ENCODE measurements around the gene LGALSL. TPM values are rescaled to one million over a fixed set of nuclear protein-coding genes. Genes with fewer than 3 reads are reported as not detected.

LGALSL gene
- total and polyA plus RNA-seq, 9 of the 15 experiments (the other 6 are each of a cell fraction or from before 2014, with no cell fraction given), result 0.04 to 0.29 (median 0.14) TPM; not detected in 3

- TF ChIP-seq CBFB (CRISPR knock-in tag; IDR thresholded peaks at IDR 0.05) (no peak), THAP12 (CRISPR knock-in tag; IDR thresholded peaks at IDR 0.05) (no peak), ZNF212 (CRISPR knock-in tag; IDR thresholded peaks at IDR 0.05) (no peak)
Observed at GRCh38 chr2:64504774-64505720, 51.1 kb downstream of the LGALSL start (continued).

- Histone ChIP-seq H3K4me2 (ENCODE audit: insufficient read depth, low read length) (no peak overlapping the region), H3K27me3 (ENCODE audit: control insufficient read depth in 2 of 2, insufficient read depth in 2 of 2, low read length in 2 of 2) (peaks cover 17 to 36% of the 10 kb centered on the region in 2 experiments), H3K27ac (ENCODE audit: extremely low read depth, low read depth, low read length) (no peak overlapping the region), H3K79me2 (ENCODE audit: control insufficient read depth, insufficient read depth, low read length) (no peaks in the 10 kb centered on the region), H3K9ac (ENCODE audit: insufficient read depth in 1 of 2, low read depth in 2 of 2, low read length in 2 of 2) (no peak overlapping the region), H4K20me1 (replicated peaks; ENCODE audit: control insufficient read depth, insufficient read depth, low read length) (no peaks in the 10 kb centered on the region), H3K9me1 (ENCODE audit: control insufficient read depth, insufficient read depth, low read length) (no peaks in the 10 kb centered on the region), H3K9me3 (replicated peaks; ENCODE audit: control insufficient read depth, insufficient read depth, low read depth, low read length) (no peaks in the 10 kb centered on the region), H3K4me3 (no peak overlapping the region), H3K36me3 (ENCODE audit: control insufficient read depth, insufficient read depth, low read length) (no peaks in the 10 kb centered on the region), H2AFZ (ENCODE audit: low read depth, low read length) (no peak overlapping the region), H3K4me1 (replicated peaks in 1 of 2; ENCODE audit: control insufficient read depth in 2 of 2, insufficient read depth in 2 of 2, low read length in 2 of 2) (no peaks in the 10 kb centered on the region)
- CTCF ChIA-PET (ENCODE audit: low intra/inter-chr PET ratio), result no interaction called here
- DNase-seq (ENCODE audit: extremely low read depth in 1 of 4, low spot score in 3 of 4), result no peak
- 0% methylated on average over 2 of the region's 2 CpGs for WGBS (ENCODE audit: insufficient coverage, low coverage, missing lambda C conversion rate)
- POLR2A ChIA-PET, result no interaction called here
- ATAC-seq, result no peak
- intact Hi-C loops (cut with micrococcal nuclease), result no loop called here
- in situ Hi-C loops (cut with MboI), result no loop called here
- BruUV-seq (replicated peaks), result no TSS peak
- no peak for FAIRE-seq
- TF ChIP-seq ZNF780A (CRISPR knock-in tag; IDR thresholded peaks at IDR 0.05) (no peak), SOX6 (IDR thresholded peaks at IDR 0.05) (no peak), ZNF785 (CRISPR knock-in tag; IDR thresholded peaks at IDR 0.05) (no peak), ESRRA (IDR thresholded peaks at IDR 0.05; ENCODE audit: borderline replicate concordance, low read depth) (no peak), SAFB (IDR thresholded peaks at IDR 0.05; ENCODE audit: borderline replicate concordance, low read depth, low read length) (no peak), HINFP (tag; conservative IDR thresholded peaks at IDR 0.05; ENCODE audit: low read depth) (no peak), RCOR1 (IDR thresholded peaks at IDR 0.05; ENCODE audit: borderline replicate concordance in 1 of 2, low read depth in 2 of 2, low read length in 2 of 2) (no peak), CREB1 (IDR thresholded peaks at IDR 0.05) (no peak), CREB1 (CRISPR knock-in tag; IDR thresholded peaks at IDR 0.05) (no peak), NEUROD1 (IDR thresholded peaks at IDR 0.05; ENCODE audit: borderline replicate concordance, low read depth, low read length, partially characterized antibody) (no peak), ZBTB43 (CRISPR knock-in tag; IDR thresholded peaks at IDR 0.05) (no peak), ZNF197 (CRISPR knock-in tag; IDR thresholded peaks at IDR 0.05; ENCODE audit: low read depth) (no peak), MAFF (IDR thresholded peaks at IDR 0.05; ENCODE audit: low read length) (no peak)
Observed at GRCh38 chr2:64506686-64507085, 52.7 kb downstream of the LGALSL start.

All from K562 (cell line).